Gastroesophageal sphincter (tissue), 4 donors: Measurements from ENCODE around the gene CADM2. TPM values are rescaled to one million over a fixed set of nuclear protein-coding genes. Genes with fewer than 3 reads are reported as not detected.

Source experiments
- ATAC-seq: fragments of 150-250 bp; one replicate; pipeline ENCODE4 v1.9.1; 2016; ENCODE audit warnings: mild to moderate bottlenecking, moderate library complexity
- H3K27ac ChIP-seq, 4 donors: fragments of 200-600 bp; sonication (generic) in 3 of 4; 1 replicate in 3 of 4; 2 replicates in 1 of 4; pipeline ENCODE4 v1.5.1; 2016 to 2019
- H3K27me3 ChIP-seq: fragments of 200-600 bp; sonication (generic); one replicate; pipeline ENCODE4 v1.5.1; 2019
- H3K36me3 ChIP-seq, 2 donors: fragments of 200-600 bp; sonication (generic); one replicate each; pipeline ENCODE4 v1.5.1; 2019; ENCODE audit warnings: control low read depth in 1 of 2
- H3K4me1 ChIP-seq, 3 donors: fragments of 200-600 bp; sonication (generic); 1 replicate in 2 of 3; 2 replicates in 1 of 3; pipeline ENCODE4 v1.5.1; 2016 to 2019; ENCODE audit warnings: control low read depth in 2 of 3
- H3K4me3 ChIP-seq, 2 donors: fragments of 200-600 bp; sonication (generic); one replicate each; pipeline ENCODE4 v1.5.1; 2019; ENCODE audit warnings: mild to moderate bottlenecking in 1 of 2, moderate library complexity in 1 of 2
- H3K9me3 ChIP-seq, 3 donors: fragments of 200-600 bp; sonication (generic); one replicate each; pipeline ENCODE4 v1.5.1; 2017 to 2019; ENCODE audit warnings: control low read depth in 2 of 3
- CTCF ChIP-seq, 4 experiments: fragments of 200-600 bp in 2 of 4; fragments of 450-650 bp in 2 of 4; sonication (generic) in 1 of 4; IDR thresholded peaks; one replicate each; pipeline ENCODE4 v1.5.1; 2017 to 2019; ENCODE audit warnings: antibody characterized with exemption in 4 of 4, mild to moderate bottlenecking in 2 of 4, moderate library complexity in 2 of 4
- EP300 ChIP-seq: sonication (generic); formaldehyde crosslinking; IDR thresholded peaks from one replicate; pipeline ENCODE4 v1.6.1; 2017; ENCODE audit warnings: antibody characterized with exemption, mild to moderate bottlenecking
- POLR2A ChIP-seq, 2 donors: fragments of 450-650 bp; IDR thresholded peaks; one replicate each; pipeline ENCODE4 v1.6.1; 2017; ENCODE audit warnings: antibody characterized with exemption in 2 of 2, mild to moderate bottlenecking in 2 of 2, moderate library complexity in 1 of 2
- POLR2AphosphoS5 ChIP-seq: sonication (generic); formaldehyde crosslinking; IDR thresholded peaks from one replicate; pipeline ENCODE4 v1.6.1; 2017; ENCODE audit warnings: antibody characterized with exemption
- WGBS, 2 donors: methylation state at CpG; one replicate each; pipeline ENCODE4 v1.1.5; 2018; ENCODE audit warnings: low coverage in 1 of 2; 5-methylcytosine and 5-hydroxymethylcytosine counted together
- total RNA-seq, 4 donors: library from RNA; depleted of rRNA; stranded (reverse); fragments of >200 nt; gene quantifications; one replicate each; pipeline ENCODE4 v1.1.0, GENCODE V29; 2016

The CADM2 gene
- total RNA-seq, 4 donors from 2014 or later, result 8.2 to 10.1 (median 9.4) TPM

GRCh38 chr3:84991422-84991900, 32.7 kb downstream of the CADM2 start:
- no peak for ATAC-seq
- no peaks in the 10 kb centered on the region for H3K36me3 ChIP-seq
- no peak overlapping the region for H3K4me3 ChIP-seq
- TF ChIP-seq CTCF (IDR thresholded peaks at IDR 0.05) (no peak), POLR2A (IDR thresholded peaks at IDR 0.05) (no peak), POLR2AphosphoS5 (no peak), EP300 (no peak)
- H3K4me1 ChIP-seq, result peaks cover 0 to 4% (median 0%) of the 10 kb centered on the region in 3 donors
- no peaks in the 10 kb centered on the region for H3K27me3 ChIP-seq
- H3K9me3 ChIP-seq, result no peaks in the 10 kb centered on the region
- 9 to 50% methylated on average over 1 of the region's 1 CpG for WGBS, 2 donors
- H3K27ac ChIP-seq, result no peak overlapping the region

- ATAC-seq, result no peak
- no peak overlapping the region for H3K27ac ChIP-seq
- no peaks in the 10 kb centered on the region for H3K36me3 ChIP-seq
- no peak overlapping the region for H3K4me3 ChIP-seq
- TF ChIP-seq EP300 (no peak), POLR2A (IDR thresholded peaks at IDR 0.05) (no peak), CTCF (IDR thresholded peaks at IDR 0.05) (no peak), POLR2AphosphoS5 (no peak)
- no peaks in the 10 kb centered on the region for H3K27me3 ChIP-seq
- WGBS, 2 donors, result 36 to 42% methylated on average over 4 of the region's 4 CpGs
- H3K9me3 ChIP-seq, result no peaks in the 10 kb centered on the region
- H3K4me1 ChIP-seq, result no peaks in the 10 kb centered on the region
These were observed 35.2 kb downstream of the CADM2 start for GRCh38 chr3:84993956-84994355.

- H3K36me3 ChIP-seq, result no peaks in the 10 kb centered on the region
- no peaks in the 10 kb centered on the region for H3K9me3 ChIP-seq
- 54 to 57% methylated on average over 3 of the region's 3 CpGs for WGBS, 2 donors
- TF ChIP-seq POLR2A (IDR thresholded peaks at IDR 0.05) (no peak), EP300 (no peak), CTCF (IDR thresholded peaks at IDR 0.05) (no peak), POLR2AphosphoS5 (no peak)
- H3K27me3 ChIP-seq, result no peaks in the 10 kb centered on the region
- H3K4me3 ChIP-seq, result no peak overlapping the region
- H3K27ac ChIP-seq, result no peak overlapping the region
- no peak for ATAC-seq
- no peaks in the 10 kb centered on the region for H3K4me1 ChIP-seq
These were observed 39.8 kb downstream of the CADM2 start for GRCh38 chr3:84998545-84998944.

- Histone ChIP-seq H3K27me3 (no peaks in the 10 kb centered on the region), H3K9me3 (no peaks in the 10 kb centered on the region), H3K36me3 (no peaks in the 10 kb centered on the region), H3K4me3 (no peak overlapping the region), H3K4me1 (no peaks in the 10 kb centered on the region), H3K27ac (no peak overlapping the region)
- no peak for ATAC-seq
- TF ChIP-seq POLR2A (IDR thresholded peaks at IDR 0.05), result no peak
- no peak for TF ChIP-seq EP300
- no peak for TF ChIP-seq POLR2AphosphoS5
- no peak for TF ChIP-seq CTCF (IDR thresholded peaks at IDR 0.05)
These were observed 44.7 kb downstream of the CADM2 start for GRCh38 chr3:85003479-85003878.

GRCh38 chr3:85004147-85004546, 45.4 kb downstream of the CADM2 start:
- Histone ChIP-seq H3K4me1 (no peaks in the 10 kb centered on the region), H3K27ac (no peak overlapping the region), H3K9me3 (no peaks in the 10 kb centered on the region), H3K36me3 (no peaks in the 10 kb centered on the region), H3K27me3 (no peaks in the 10 kb centered on the region), H3K4me3 (no peak overlapping the region)
- ATAC-seq, result no peak
- no peak for TF ChIP-seq EP300
- TF ChIP-seq POLR2AphosphoS5, result no peak
- no peak for TF ChIP-seq CTCF (IDR thresholded peaks at IDR 0.05)
- TF ChIP-seq POLR2A (IDR thresholded peaks at IDR 0.05), result no peak
- WGBS, 2 donors, result 72 to 77% methylated on average over 3 of the region's 3 CpGs
